Measurements from ENCODE around the gene IMMP2L.
"Not testable (repeated sequence)": the region's sequence is repeated elsewhere in the genome, so short reads cannot be mapped to it uniquely, and the experiment has no call there.

The IMMP2L gene

GRCh38 chr7:111259991-111260390 lies 302.3 kb downstream of the IMMP2L start:
- DNase-seq = no peak

- DNase-seq = no peak
Measured at GRCh38 chr7:111256391-111256790, 305.9 kb downstream of the IMMP2L start.

- DNase-seq = no peak
Measured at GRCh38 chr7:111255576-111255975, 306.7 kb downstream of the IMMP2L start.

- DNase-seq = not testable (repeated sequence)
Measured at GRCh38 chr7:111251365-111251764, 310.9 kb downstream of the IMMP2L start.

GRCh38 chr7:111249807-111250206 lies 312.5 kb downstream of the IMMP2L start:
- DNase-seq = not testable (repeated sequence)

GRCh38 chr7:111242141-111242755 lies 320.0 kb downstream of the IMMP2L start:
- no peak for DNase-seq

GRCh38 chr7:111240371-111240770 lies 321.9 kb downstream of the IMMP2L start:
- no peak for DNase-seq

- DNase-seq = no peak
Measured at GRCh38 chr7:111239437-111239836, 322.9 kb downstream of the IMMP2L start.

- peak; percentile 30 for DNase-seq
Measured at GRCh38 chr7:111238886-111239285, 323.4 kb downstream of the IMMP2L start.

- no peak for DNase-seq
Measured at GRCh38 chr7:111235709-111236108, 326.6 kb downstream of the IMMP2L start.

- peak; percentile 77 for DNase-seq
Measured at GRCh38 chr7:111232249-111233084, 329.8 kb downstream of the IMMP2L start.

GRCh38 chr7:111229916-111230315 lies 332.4 kb downstream of the IMMP2L start:
- DNase-seq = peak; percentile 23

- no peak for DNase-seq
Measured at GRCh38 chr7:111229181-111229740, 333.0 kb downstream of the IMMP2L start.

- DNase-seq = no peak
Measured at GRCh38 chr7:111228437-111228836, 333.9 kb downstream of the IMMP2L start.

- DNase-seq = no peak
Measured at GRCh38 chr7:111226800-111227199, 335.5 kb downstream of the IMMP2L start.

GRCh38 chr7:111224354-111225231 lies 337.7 kb downstream of the IMMP2L start:
- no peak for DNase-seq

- no peak for DNase-seq
Measured at GRCh38 chr7:111223802-111224253, 338.5 kb downstream of the IMMP2L start.

- DNase-seq = no peak
Measured at GRCh38 chr7:111215550-111215949, 346.7 kb downstream of the IMMP2L start.

GRCh38 chr7:111212857-111213523 lies 349.3 kb downstream of the IMMP2L start:
- no peak for DNase-seq

GRCh38 chr7:111210996-111211395 lies 351.3 kb downstream of the IMMP2L start:
- peak; percentile 79 for DNase-seq

- no peak for DNase-seq
Measured at GRCh38 chr7:111210043-111210442, 352.2 kb downstream of the IMMP2L start.

GRCh38 chr7:111205251-111205650 lies 357.0 kb downstream of the IMMP2L start:
- no peak for DNase-seq
